HepG2 (cell line): ENCODE measurements around the gene OR8H2. TPM values are rescaled to one million over a fixed set of nuclear protein-coding genes. Genes with fewer than 3 reads are reported as not detected.
"Not testable (repeated sequence)": the region's sequence is repeated elsewhere in the genome, so short reads cannot be mapped to it uniquely, and the experiment has no call there.

Source experiments
- ATAC-seq: fragments of 200-7000 bp; cut with Tn5 transposase; 3 replicates; pipeline ENCODE4 v1.9.1; 2020; ENCODE audit warnings: mild to moderate bottlenecking, moderate library complexity
- BruUV-seq: library from RNA; stranded (reverse); fragments of 400-500 nt; replicated peaks from 2 replicates; lab custom pipeline; 2021; lab: Mats Ljungman, UMichigan
- CTCF ChIA-PET: fragments of 300-600 bp; formaldehyde crosslinking; extraction: SDS; loops from one replicate; lab custom pipeline; 2021; ENCODE audit warnings: low total read pairs, inconsistent platforms, low intra/inter-chr PET ratio; lab: Yijun Ruan, JAX
- POLR2A ChIA-PET: fragments of 350-600 bp; sonication (Branson Sonifier 250); formaldehyde crosslinking; loops from one replicate; lab custom pipeline; 2020; ENCODE audit warnings: antibody characterized with exemption, inconsistent platforms; lab: Yijun Ruan, JAX
- DNase-seq: peaks from one replicate; pipeline ENCODE4 v3.0.0-alpha.2; 2015; ENCODE audit warnings: low spot score
- FAIRE-seq: peaks from 3 replicates; lab custom pipeline; 2011; peaks lifted over from hg19 to GRCh38; lab: Jason Lieb, UNC
- H2AFZ ChIP-seq: one replicate; pipeline ENCODE4 v1.6.1; 2011; ENCODE audit warnings: low read length, inconsistent platforms
- H3K27ac ChIP-seq: fragments of 300-600 bp; 3 replicates; pipeline ENCODE4 v1.8.0; 2011; ENCODE audit warnings: mixed run types, mild to moderate bottlenecking, mixed read lengths, low read length, inconsistent platforms; ENCODE audit not compliant: insufficient read depth; ENCODE audit errors: extremely low read length
- H3K27me3 ChIP-seq, 2 experiments: fragments of 200-600 bp in 1 of 2; 2 replicates in 1 of 2; 3 replicates in 1 of 2; pipeline versions ENCODE4 v1.6.0 to v1.8.0; 2011; ENCODE audit warnings: low read length in 2 of 2, mild to moderate bottlenecking in 2 of 2, moderate library complexity in 2 of 2, inconsistent platforms in 1 of 2; ENCODE audit not compliant: insufficient read depth in 2 of 2, control insufficient read depth in 1 of 2
- H3K36me3 ChIP-seq, 2 experiments: fragments of 200-600 bp in 1 of 2; replicated peaks in 1 of 2; 2 replicates in 1 of 2; 3 replicates in 1 of 2; pipeline versions ENCODE4 v1.5.1 to v1.8.0; 2011; ENCODE audit warnings: low read length in 2 of 2, inconsistent platforms in 1 of 2; ENCODE audit not compliant: insufficient read depth in 2 of 2, control insufficient read depth in 1 of 2
- H3K4me1 ChIP-seq: 2 replicates; pipeline ENCODE4 v1.5.1; 2012; ENCODE audit warnings: low read length, inconsistent platforms; ENCODE audit not compliant: insufficient read depth
- H3K4me2 ChIP-seq: 2 replicates; pipeline ENCODE4 v1.6.0; 2011; ENCODE audit warnings: low read depth, low read length, inconsistent platforms
- H3K4me3 ChIP-seq, 3 experiments: fragments of 200-600 bp in 1 of 3; sonication (generic), shearing (Covaris generic) in 1 of 3; replicated peaks in 1 of 3; 2 replicates each; pipeline ENCODE4 v1.5.1; 2011 to 2016; ENCODE audit warnings: low read length in 3 of 3, inconsistent platforms in 2 of 3, low read depth in 2 of 3, mild to moderate bottlenecking in 2 of 3, control low read depth in 1 of 3, mixed read lengths in 1 of 3; ENCODE audit not compliant: insufficient read depth in 1 of 3
- H3K79me2 ChIP-seq: one replicate; pipeline ENCODE4 v1.6.1; 2011; ENCODE audit warnings: low read length, inconsistent platforms; ENCODE audit not compliant: insufficient read depth
- H3K9ac ChIP-seq: 2 replicates; pipeline ENCODE4 v1.6.0; 2011; ENCODE audit warnings: mild to moderate bottlenecking, low read depth, low read length, inconsistent platforms; ENCODE audit not compliant: insufficient read depth
- H3K9me3 ChIP-seq: 2 replicates; pipeline ENCODE4 v1.5.1; 2012; ENCODE audit warnings: mild to moderate bottlenecking, low read length
- H4K20me1 ChIP-seq: 2 replicates; pipeline ENCODE4 v1.6.0; 2011; ENCODE audit warnings: inconsistent platforms, mild to moderate bottlenecking, low read length, moderate library complexity; ENCODE audit not compliant: insufficient read depth
- AGO1 ChIP-seq: fragments of 200-400 bp; formaldehyde crosslinking; IDR thresholded peaks from 2 replicates; pipeline ENCODE4 v1.6.1; 2017; ENCODE audit warnings: mild to moderate bottlenecking, low read depth, low read length, moderate library complexity; ENCODE audit not compliant: poor library complexity, severe bottlenecking
- HOXA5 ChIP-seq: sonication (generic); formaldehyde crosslinking; IDR thresholded peaks from 2 replicates; pipeline ENCODE4 v1.4.0; 2020; ENCODE audit warnings: missing genetic modification reagents
- MAFF ChIP-seq: IDR thresholded peaks from 2 replicates; pipeline ENCODE4 v1.6.1; 2011; ENCODE audit warnings: low read depth, low read length, improper control_type of control experiment
- MAFK ChIP-seq, 2 experiments: IDR thresholded peaks in 1 of 2; conservative IDR thresholded peaks in 1 of 2; 2 replicates each; pipeline ENCODE4 v1.6.1; 2011; ENCODE audit warnings: improper control_type of control experiment in 2 of 2, low read length in 2 of 2
- ZNF660 ChIP-seq: sonication (generic); formaldehyde crosslinking; IDR thresholded peaks from 2 replicates; pipeline ENCODE4 v1.5.1; 2020; ENCODE audit warnings: mild to moderate bottlenecking, low read depth, missing genetic modification reagents, borderline replicate concordance
- WGBS: methylation state at CpG from one replicate; pipeline ENCODE4 v1.1.6; 2017; ENCODE audit warnings: low lambda C conversion rate; 5-methylcytosine and 5-hydroxymethylcytosine counted together
- in situ Hi-C: cut with HindIII; loops from 2 replicates; pipeline ENCODE4 v1.10.0; 2017; ENCODE audit warnings: low pct_unique_long_range_greater_than_20kb; ENCODE audit not compliant: extremely low pct_ligation_motif_present
- intact Hi-C: fragments of 100-400 bp; cut with micrococcal nuclease; formaldehyde crosslinking; loops from one replicate; pipeline ENCODE4 v1.10.0; 2022; ENCODE audit not compliant: unreplicated experiment
- polyA plus RNA-seq, 8 experiments: library from polyadenylated mRNA; depleted of rRNA in 3 of 8; stranded (reverse) in 7 of 8; unstranded in 1 of 8; fragments of >200 nt; fragmentation: Illumina TruSeq in 4 of 8; extraction: Trizol in 4 of 8; gene quantifications; 2 replicates each; pipeline versions ENCODE4 v1.2.1 to v1.2.3, GENCODE V29; 2011 to 2016; ENCODE audit warnings: low read depth in 4 of 8, missing spikeins in 1 of 8, mixed read lengths in 1 of 8; ENCODE audit not compliant: insufficient read depth in 1 of 8
- total RNA-seq, 5 experiments: library from RNA; depleted of rRNA; stranded (reverse); fragments of >200 nt; fragmentation: Illumina TruSeq; extraction: Trizol; gene quantifications; 2 replicates each; pipeline ENCODE4 v1.2.3, GENCODE V29; 2016; ENCODE audit warnings: low read depth in 1 of 5
- TF ChIP-seq, protein P1 (sequence below): sonication (generic); formaldehyde crosslinking; IDR thresholded peaks from 2 replicates; pipeline ENCODE4 v1.4.0; 2020; ENCODE audit warnings: missing genetic modification reagents
- TF ChIP-seq, protein P2 (sequence below): sonication (generic); formaldehyde crosslinking; IDR thresholded peaks from 2 replicates; pipeline ENCODE4 v1.4.0; 2020; ENCODE audit warnings: missing genetic modification reagents

The OR8H2 gene
- total and polyA plus RNA-seq, 2 of the 13 experiments (the other 11 are each of a cell fraction or from before 2014, with no cell fraction given) = not detected

DNA sequence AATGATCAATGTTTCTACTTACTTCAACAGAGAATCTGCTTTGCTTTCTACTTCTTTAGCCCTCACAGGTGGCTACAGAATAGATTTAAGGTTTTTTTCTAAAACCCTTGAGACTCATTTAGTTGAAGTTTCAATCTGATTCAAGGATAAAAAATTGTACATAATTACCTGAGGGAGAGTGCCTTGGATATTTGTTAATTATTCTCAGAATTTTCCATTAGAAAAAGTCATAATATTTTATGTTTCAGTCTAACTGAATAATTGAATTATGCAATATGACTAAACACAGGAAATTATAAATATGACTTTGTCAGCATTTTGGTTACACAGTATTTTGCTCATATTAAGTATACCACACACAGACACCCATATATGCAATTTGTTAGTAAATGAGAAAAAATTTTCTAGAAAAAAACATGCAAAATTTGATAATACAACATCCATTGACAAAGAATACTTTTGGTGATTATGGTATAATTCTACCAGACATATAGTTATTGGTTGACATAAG is 36.7 kb downstream of the OR8H2 start, which contains the start of gene OR8J3:
TSS of gene OR8J3 (minus strand) at position 51 of the 511 bp plus-strand sequence. CDS start 2,483 bp downstream, outside the sequence.
- ChIA-PET CTCF (no interaction called here), POLR2A (no interaction called here)
- intact Hi-C loops (loop anchor here (5.0 kb wide), 1 partner anchor 627 kb away; no protein-coding TSS in a partner anchor), in situ Hi-C loops (no loop called here)
- Histone ChIP-seq H3K79me2 (no peaks in the 10 kb centered on the region), H3K9me3 (peaks cover 21% of the 10 kb centered on the region), H4K20me1 (no peaks in the 10 kb centered on the region), H3K9ac (no peak within 1 kb of the TSS), H3K4me3 (no peak within 1 kb of the TSS), H3K27me3 (no peaks in the 10 kb centered on the region), H3K4me1 (no peaks in the 10 kb centered on the region), H3K4me2 (no peak within 1 kb of the TSS), H3K36me3 (no peaks in the 10 kb centered on the region), H2AFZ (no peak within 1 kb of the TSS), H3K27ac (no peak within 1 kb of the TSS)
- ATAC-seq = no peak
- no peak for FAIRE-seq
- TF ChIP-seq, protein P1, sequence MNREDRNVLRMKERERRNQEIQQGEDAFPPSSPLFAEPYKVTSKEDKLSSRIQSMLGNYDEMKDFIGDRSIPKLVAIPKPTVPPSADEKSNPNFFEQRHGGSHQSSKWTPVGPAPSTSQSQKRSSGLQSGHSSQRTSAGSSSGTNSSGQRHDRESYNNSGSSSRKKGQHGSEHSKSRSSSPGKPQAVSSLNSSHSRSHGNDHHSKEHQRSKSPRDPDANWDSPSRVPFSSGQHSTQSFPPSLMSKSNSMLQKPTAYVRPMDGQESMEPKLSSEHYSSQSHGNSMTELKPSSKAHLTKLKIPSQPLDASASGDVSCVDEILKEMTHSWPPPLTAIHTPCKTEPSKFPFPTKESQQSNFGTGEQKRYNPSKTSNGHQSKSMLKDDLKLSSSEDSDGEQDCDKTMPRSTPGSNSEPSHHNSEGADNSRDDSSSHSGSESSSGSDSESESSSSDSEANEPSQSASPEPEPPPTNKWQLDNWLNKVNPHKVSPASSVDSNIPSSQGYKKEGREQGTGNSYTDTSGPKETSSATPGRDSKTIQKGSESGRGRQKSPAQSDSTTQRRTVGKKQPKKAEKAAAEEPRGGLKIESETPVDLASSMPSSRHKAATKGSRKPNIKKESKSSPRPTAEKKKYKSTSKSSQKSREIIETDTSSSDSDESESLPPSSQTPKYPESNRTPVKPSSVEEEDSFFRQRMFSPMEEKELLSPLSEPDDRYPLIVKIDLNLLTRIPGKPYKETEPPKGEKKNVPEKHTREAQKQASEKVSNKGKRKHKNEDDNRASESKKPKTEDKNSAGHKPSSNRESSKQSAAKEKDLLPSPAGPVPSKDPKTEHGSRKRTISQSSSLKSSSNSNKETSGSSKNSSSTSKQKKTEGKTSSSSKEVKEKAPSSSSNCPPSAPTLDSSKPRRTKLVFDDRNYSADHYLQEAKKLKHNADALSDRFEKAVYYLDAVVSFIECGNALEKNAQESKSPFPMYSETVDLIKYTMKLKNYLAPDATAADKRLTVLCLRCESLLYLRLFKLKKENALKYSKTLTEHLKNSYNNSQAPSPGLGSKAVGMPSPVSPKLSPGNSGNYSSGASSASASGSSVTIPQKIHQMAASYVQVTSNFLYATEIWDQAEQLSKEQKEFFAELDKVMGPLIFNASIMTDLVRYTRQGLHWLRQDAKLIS (CRISPR knock-in tag) = no peak
- TF ChIP-seq HOXA5 (no peak), AGO1 (no peak), MAFF (peak; percentile 56; the same call in 1 of the 2 replicates), ZNF660 (CRISPR knock-in tag) (no peak), MAFK (conservative IDR thresholded peaks at IDR 0.05 in 1 of 2, IDR thresholded peaks at IDR 0.05 in 1 of 2; ENCODE audit: low read length in 2 of 2) (peak; percentile 53 to 80; a peak in 3 of 4 replicates)
- TF ChIP-seq, protein P2, sequence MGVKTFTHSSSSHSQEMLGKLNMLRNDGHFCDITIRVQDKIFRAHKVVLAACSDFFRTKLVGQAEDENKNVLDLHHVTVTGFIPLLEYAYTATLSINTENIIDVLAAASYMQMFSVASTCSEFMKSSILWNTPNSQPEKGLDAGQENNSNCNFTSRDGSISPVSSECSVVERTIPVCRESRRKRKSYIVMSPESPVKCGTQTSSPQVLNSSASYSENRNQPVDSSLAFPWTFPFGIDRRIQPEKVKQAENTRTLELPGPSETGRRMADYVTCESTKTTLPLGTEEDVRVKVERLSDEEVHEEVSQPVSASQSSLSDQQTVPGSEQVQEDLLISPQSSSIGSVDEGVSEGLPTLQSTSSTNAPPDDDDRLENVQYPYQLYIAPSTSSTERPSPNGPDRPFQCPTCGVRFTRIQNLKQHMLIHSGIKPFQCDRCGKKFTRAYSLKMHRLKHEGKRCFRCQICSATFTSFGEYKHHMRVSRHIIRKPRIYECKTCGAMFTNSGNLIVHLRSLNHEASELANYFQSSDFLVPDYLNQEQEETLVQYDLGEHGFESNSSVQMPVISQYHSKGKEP (CRISPR knock-in tag) = no peak
- BruUV-seq = no TSS peak
- DNase-seq = no peak

GRCh38 chr11:56143681-56144080 is 40.2 kb downstream of the OR8H2 start:
- H3K36me3 ChIP-seq, in situ Hi-C loops, FAIRE-seq, DNase-seq, H3K9ac ChIP-seq, H3K4me2 ChIP-seq, CTCF ChIA-PET, H3K4me3 ChIP-seq, H2AFZ ChIP-seq, H4K20me1 ChIP-seq, BruUV-seq, H3K27me3 ChIP-seq, POLR2A ChIA-PET, H3K79me2 ChIP-seq, H3K27ac ChIP-seq, ATAC-seq, H3K4me1 ChIP-seq: not testable (repeated sequence)
- intact Hi-C loops = loop anchor here (5.0 kb wide), 1 partner anchor 624 kb away; no protein-coding TSS in a partner anchor
- H3K9me3 ChIP-seq = peaks cover 47% of the 10 kb centered on the region
- WGBS = 66% methylated on average over 6 of the region's 30 CpGs
